NCI-H1048 (cell line): ENCODE data around the gene ETFA.

ENCODE experiments used
- DNase-seq: peaks from one replicate; lab custom pipeline; 2025; lab: John Stamatoyannopoulos, UW

The ETFA gene

DNA sequence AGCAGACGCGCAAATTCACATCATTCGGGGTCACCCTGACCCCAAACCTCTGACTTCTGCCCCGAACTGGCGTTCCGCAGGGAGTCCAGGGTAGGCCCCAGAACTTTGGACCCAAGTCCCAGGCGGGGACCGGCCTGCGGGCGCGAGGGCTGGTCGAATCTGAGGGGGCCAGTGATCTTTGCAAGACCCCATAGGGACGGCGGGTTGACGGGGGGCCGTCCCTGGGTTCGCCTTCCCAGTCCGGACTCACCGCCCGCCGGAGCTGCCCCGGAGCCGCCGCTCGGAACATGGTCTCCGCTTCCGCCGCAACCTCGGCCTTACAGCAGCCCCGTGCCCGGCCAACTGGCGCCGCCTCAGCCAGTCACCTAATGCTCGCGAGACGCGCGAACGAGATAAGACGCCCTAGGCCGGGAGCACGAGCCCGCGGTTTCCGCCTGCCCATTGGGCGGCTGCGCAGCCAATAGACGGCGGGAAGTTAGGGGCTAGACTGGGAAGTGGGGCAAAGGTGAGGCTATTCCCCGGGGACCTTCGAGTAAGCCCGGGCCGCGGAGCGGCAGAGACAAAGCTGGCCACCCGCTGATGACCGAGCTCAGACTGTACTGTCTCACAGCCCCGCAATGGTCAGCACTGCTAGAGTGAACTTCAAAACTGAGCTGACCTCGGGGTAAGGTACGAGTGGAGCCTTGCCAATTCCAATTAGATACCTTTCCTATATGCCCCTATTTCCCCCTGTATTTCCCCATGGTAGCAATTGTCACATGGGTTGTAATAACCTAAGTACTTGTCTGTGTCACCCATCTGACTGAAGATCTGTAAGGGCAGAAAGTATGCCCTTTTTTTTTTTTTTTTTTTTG is at the start of gene ETFA:
Gene ETFA (minus strand): TSS at position 370 of the 854 bp plus-strand sequence. CDS start 81 bp downstream, at position 289.
- peak; percentile 91 for DNase-seq

DNA sequence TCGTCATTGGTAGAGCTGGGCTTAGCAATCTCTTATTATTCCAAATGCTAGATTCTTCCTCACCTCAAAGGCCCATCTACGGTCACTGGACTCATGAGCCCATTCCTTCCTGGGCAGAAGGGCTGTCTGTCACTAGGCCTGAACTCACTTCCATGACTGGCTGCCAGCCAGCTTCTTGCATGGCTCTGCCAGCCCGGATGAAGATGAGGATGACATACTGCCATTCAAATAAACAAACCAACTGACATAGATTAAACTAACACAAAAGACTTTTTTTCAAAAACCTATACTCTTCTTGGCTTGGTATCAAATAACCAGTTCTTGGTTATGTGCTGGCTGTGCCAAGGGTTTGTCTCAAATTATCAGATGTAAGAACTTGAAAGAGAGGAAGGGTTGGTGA is 49.1 kb upstream of the ETFA start:
- no peak for DNase-seq

DNA sequence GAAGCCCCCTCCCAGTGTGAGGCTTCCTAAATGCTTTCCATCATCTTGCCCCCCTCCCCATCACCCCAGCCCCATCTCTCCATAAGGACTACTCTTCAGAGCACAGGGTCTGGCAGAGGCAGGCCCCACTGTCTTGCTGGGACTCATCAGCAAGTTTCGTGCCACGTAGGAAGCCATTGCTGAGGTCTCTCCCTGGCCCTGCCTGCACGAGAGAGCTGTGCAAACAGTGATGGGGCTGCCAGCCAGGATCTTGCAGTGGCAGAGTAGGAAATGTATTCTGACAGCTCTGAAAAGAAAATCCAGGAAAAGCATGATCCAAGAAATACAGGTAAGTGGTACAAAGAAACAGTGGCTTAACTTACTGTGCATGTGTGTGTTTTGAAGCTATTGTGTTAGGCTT is 47.9 kb upstream of the ETFA start:
- DNase-seq: no peak

DNA sequence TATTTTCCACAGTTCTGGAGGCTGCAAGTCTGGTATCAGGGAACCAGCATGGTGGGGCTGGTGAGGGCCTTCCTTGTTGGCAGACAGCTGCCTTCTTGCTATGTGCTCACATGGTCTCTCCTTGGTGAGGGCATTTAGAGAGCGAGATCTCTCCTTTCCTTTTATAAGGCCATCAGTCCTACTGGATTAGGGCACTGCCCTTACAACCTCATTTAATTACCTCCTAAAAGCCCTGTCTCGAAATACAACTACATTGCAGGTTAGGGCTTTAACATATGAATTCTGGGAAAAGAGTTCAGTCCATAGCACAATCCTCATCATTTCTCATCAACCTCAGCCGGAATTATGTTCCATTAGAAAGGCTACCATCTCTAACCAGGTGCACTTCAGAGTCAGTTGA is 47.2 kb upstream of the ETFA start:
- DNase-seq: no peak

DNA sequence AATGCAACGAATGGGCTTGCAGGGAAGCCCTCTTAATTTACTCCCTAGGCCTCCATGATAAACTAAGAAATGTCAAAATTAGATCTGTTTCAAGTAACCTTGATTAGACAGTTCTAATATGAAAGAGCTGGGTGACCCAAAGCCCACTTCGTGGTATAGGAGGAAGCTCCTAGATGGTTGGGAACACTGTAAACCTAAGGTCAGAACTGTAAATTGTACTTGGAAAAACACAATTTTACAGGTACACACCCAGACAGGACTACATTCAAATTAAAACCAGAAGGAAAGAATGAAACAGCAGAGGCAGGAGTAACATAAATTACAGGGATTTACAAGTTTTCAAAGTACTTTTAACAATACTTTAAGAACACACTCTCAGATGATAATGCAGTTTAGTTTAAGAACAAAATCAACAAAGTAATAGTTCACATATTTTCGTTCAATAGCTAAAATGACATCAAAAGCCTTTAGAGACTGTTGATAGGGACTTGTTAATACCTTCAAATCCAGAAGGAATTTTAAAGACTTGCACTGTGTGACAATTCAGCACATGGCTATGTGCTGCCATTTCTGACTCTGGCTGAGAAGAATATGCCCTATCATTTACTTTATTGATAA is 43.7 kb upstream of the ETFA start:
- no peak for DNase-seq

DNA sequence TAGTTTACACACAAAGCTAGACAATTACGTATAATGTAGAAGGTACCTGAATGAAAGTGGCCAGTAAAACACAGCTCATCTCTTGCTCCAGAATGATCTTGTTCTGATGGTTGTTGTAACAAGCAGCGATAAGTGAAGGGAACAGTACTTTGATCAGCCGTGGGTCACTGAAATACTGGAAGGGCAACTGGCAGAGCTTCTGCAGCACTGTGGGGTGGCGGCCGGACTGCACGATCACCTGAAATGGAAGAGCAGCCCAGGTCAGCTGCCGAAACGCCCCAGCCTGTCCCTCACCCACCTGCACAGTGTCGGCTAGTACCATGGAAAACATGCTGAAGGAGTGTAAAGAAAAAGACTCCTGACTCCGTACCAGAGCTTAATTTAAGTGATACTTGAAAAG is 42.6 kb upstream of the ETFA start:
- no peak for DNase-seq

DNA sequence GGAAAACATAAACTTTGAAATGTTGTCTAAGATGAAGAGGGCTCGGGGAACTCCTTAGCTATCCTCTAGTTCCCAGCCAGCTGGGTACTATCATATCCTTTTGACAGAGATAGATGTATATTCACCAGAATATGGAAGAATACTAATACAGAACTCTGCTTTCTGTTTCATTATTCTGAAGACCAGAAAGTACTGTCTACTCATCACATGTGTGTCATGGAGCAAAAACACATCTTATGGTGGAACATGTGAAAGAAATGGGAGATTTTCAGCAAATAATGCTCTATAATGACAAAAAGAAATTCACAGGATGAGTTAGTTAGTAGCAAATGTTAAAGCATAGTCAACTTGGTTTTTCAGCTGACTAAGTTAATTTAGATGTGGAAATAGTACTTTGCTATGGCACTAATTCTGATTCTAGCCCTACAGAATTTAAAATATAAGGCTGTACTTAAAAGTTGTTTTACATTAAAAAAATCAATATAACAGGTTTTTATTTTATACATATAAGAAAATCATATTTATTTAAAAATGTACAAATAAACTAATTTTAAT is 41.8 kb upstream of the ETFA start:
- no peak for DNase-seq

DNA sequence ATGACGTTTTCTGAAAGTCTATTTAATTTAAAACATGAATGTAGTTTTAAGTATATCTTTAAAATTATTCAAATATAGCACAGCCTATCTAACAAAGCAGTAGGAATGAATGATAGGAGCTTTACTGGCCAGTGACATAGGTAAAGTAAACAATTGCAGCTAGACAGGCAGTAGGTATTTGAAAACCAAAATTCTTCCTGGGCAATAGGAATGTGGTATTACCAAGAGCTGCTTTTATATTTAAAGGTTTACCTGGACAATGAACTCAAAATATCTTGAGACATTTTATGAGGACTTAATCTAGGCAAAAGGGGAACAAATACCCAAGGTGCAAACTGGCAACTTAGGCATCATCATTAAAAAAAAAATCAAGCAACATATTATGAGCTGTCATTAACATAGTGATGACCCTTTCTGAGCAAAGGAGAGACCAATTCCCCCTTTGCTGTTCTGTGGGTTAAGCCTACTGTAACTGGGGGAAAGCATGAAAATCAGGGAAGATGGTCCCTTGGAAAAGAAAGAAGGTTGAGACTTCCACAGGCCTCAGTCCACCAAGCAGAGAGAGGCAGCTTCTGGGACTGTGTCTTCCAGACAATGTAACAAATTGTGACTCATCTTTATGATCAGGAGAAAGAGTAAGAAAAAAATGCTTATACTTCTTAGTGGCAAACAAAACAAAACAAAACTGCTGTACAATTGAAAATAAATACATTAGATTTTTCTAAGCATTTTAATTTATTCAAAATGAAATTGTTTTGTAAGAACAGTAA is 38.2 kb upstream of the ETFA start:
- no peak for DNase-seq

DNA sequence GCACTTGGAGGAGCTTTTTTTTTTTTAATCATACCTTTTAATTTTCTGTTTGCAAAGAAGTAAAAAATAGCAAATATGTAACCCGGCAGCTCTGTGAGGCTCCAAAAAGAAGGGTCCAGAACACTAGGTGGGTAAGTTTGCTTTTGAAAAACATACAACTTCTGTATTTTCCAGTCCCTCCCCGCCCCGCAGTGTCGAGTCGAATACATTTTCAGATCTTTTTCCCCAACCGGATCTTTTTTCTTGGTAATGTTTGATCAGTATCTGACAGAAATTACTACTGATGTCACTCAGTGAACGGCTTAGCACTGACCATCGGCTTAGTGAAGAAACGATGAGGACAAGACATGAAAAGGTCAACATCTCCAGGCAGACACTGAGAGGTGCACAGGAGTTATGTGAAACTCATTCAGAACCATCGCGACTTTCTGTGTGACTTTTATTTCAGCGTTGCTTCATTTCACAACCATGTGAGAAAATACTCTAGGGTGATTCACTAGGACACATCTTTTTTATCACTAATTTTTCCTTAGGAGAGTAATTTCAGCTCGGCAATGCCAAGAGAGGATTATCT is 36.3 kb upstream of the ETFA start:
- DNase-seq: no peak

DNA sequence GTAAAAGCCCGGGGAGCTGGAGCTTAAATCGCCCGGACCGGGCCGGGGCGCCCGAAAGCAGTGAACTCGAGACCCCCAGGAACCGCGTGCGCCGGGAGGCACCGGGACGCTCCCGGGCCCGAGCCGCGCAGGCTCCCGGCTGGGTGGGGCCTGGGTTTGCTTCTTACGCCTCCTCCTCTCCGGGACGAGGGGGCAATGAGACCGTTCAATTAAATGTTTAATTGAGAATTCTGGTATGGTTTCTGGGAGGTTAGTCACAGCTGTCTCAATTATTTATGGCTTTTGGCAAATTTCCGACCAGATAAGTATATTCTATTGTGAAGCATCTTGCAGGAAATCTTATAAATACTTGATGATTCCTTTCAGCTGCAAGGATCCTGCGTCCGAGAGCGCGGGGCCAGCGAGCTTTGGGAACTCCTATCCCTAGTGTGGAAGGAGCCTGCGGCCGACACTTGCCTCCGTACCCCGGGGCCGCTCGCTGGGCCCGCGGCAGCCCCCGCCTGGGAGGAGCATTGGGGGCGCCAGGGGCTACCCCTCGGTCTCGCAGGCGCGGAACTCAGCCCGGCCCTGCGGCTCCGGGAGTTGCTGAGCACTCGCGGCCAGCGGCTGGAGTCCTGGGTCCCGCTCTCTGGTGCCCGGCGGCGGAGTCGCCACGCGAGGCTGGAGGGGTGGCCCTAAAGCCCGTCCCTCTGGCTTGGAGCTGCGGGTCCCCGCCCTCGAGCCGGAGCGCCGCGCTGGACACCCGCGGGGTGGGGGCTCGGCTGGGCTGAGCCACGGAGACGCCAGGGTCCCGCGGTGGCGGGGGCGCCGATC is 35.6 kb upstream of the ETFA start:
- no peak for DNase-seq

DNA sequence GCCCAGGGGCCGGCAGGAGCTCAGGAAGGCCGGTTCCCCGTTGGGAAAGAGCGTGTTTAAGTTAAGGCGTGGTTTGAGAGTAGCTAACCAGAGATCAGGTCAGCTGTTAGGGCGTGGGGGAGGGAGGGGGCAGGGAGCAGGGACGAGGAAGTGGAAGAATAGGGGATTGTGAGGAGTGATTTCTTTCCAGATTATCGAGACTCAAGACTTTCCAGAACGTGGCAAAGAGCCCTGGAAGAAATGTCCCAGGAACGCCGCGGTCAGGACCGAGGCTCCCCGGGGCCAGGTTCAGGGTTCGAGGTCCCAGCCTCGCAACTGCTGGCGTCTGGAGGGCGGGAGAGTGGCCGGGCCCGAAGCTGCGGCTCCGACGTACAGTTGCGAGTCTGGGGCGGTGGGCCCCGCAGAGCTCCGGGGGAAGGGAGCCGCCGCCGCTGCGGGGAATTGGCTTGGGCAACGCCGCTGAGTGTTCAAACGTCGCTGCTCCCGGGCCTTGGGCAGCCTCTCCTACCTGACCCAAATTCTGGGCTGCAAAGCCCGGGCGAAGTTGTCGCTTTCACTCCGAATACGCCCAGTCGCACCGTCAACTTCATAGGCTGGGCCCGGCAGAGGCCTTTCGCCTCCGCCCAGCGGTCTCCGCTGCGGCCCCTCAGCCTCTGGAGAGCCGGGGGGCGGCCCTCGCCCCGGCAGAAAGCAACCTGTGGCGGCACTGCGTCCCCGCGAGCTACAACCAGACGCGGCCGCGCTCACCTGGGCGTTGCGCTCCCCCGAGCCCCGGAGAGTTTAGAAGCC is 34.8 kb upstream of the ETFA start:
- DNase-seq: no peak

DNA sequence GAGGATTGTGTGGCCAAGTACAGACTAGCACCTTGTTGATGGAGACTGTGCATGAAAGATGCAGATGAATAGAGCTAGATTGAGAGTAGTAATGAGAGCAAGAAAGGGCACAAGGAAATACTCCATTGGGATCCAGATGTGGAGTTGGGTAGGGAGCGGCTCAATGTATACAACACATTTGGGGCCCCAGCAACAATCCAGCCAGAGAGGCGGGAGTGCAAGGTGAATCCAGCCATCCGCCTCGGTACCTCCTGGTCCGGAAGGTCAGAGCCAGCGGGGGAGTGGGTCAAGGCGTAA is 34.3 kb upstream of the ETFA start:
- DNase-seq: no peak

DNA sequence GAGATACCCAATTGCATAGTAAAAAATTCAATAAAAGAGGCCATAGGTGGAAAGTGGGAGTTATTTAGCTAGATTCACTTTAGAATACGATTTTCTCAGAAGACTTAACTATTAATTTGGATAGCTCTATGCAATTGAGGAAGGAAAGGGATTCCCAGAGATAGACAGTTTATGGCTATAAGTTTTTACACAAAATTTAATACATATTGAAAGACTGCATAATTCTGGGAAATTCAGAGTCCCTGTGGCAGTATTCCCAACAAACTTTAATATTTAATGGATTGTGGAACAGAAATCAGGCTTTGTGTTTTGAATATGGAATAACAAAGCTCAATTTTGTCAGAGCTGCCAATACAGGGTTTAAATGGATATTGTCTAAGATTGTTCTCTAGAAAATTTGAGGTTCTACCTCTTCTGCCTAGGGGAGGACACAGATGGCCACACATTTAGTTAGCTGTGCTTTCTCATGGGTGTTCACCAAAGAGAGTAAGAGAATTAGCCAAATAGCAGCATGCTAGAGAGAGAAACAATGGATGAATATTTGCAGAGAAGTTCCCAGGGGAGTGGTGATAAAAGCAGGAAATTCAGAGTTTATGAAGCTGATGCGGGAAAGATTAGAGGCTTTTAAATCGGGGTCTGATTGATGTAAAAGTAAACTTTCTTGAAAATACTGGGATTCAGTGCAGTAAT is 33.8 kb upstream of the ETFA start:
- DNase-seq: no peak

DNA sequence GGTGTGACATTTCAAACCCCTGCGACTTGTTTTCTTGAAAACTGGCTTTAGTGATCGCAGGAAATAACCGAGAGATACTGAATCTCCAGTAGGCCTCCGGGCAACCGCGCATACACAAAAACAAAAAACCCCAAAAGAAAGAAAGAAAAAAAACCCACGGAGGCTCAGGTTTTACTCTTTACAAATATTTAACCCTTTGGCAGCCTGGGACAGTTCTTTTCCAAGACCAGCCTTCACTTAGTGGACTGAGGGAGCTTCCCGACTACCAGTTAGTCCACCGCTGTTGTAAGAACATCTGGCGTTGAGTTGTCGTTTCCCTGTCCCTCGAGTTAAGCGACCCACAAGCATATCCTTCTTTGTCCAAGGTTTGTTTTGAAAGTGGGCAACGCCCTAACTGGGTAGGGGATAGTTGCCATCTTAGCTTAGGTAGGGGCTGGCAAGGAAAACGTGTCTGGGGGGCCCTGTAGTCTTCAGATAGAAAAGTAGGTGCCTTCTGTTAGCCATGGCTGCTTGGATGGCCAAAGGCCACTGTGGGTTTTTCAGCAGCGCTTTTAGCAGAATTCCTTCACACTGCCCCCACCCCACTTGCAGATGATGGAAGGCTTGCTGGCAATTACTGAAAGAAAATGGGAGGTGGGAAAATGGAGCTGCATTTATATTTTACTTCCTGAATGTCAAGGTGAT is 32.2 kb upstream of the ETFA start:
- DNase-seq: no peak

DNA sequence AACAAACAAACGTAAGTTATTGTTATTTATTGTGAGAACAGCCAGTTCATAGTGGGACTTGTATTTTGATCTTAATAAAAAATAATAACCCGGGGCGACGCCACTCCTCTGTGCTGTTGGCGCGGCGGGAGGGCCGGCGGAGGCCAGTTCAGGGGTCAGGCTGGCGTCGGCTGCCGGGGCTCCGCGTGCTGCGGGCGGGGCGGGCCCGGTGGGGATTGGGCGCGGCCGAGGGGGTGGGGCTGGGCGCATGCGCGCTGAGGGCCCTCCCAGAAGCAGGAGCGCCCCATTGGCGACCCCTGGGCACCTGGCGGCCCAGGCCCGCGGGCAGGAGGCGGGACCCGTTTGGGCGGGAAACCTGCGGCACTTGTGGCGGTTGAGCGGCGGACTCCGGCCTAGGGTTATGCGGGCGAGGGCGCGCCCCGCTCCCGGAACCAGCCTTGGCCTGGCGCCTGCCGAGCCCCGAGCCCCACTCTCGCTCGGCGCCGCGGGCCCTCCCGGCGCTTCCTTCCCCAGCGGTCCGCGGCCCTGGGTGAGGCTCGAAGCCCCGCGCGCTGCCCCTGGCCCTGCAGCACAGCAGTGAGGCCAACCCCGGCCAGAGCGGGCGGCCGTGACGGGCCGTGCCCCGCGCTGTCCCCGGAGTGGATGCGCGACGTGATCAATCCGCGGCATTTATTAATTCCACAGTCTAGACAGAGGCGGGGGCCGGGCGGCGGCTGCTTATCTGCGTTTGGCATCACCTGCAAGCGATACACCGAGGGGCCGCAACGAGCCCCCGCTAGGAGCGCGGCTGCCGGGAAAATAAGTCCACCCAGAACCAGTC is 31.3 kb upstream of the ETFA start:
- no peak for DNase-seq

DNA sequence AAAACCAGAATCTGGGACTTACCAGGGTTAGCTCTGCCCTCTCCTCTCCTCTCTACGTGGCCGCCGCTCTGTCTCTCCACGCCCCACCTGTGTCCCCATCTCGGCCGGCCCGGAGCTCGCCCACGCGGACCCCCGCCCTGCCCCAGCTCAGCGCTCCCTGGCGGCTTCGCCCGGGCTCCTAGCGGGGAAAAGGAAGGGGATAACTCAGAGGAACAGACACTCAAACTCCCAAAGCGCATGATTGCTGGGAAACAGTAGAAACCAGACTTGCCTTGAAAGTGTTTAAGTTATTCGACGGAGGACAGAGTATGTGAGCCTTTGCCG is 30.8 kb upstream of the ETFA start:
- DNase-seq: no peak

DNA sequence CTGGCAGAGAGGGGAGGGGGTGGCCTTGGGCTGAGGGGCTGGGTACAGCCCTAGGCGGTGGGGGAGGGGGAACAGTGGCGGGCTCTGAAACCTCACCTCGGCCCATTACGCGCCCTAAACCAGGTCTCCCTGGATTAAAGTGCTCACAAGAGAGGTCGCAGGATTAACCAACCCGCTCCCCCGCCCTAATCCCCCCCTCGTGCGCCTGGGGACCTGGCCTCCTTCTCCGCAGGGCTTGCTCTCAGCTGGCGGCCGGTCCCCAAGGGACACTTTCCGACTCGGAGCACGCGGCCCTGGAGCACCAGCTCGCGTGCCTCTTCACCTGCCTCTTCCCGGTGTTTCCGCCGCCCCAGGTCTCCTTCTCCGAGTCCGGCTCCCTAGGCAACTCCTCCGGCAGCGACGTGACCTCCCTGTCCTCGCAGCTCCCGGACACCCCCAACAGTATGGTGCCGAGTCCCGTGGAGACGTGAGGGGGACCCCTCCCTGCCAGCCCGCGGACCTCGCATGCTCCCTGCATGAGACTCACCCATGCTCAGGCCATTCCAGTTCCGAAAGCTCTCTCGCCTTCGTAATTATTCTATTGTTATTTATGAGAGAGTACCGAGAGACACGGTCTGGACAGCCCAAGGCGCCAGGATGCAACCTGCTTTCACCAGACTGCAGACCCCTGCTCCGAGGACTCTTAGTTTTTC is 30.2 kb upstream of the ETFA start:
- DNase-seq: no peak

DNA sequence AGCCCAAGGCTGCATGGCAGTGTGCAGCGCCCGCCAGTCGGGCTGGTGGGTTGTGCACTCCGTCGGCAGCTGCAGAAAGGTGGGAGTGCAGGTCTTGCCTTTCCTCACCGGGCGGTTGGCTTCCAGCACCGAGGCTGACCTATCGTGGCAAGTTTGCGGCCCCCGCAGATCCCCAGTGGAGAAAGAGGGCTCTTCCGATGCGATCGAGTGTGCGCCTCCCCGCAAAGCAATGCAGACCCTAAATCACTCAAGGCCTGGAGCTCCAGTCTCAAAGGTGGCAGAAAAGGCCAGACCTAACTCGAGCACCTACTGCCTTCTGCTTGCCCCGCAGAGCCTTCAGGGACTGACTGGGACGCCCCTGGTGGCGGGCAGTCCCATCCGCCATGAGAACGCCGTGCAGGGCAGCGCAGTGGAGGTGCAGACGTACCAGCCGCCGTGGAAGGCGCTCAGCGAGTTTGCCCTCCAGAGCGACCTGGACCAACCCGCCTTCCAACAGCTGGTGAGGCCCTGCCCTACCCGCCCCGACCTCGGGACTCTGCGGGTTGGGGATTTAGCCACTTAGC is 29.6 kb upstream of the ETFA start:
- DNase-seq: no peak
